Measurements from ENCODE around the gene FHIP1A. TPM values are rescaled to one million over a fixed set of nuclear protein-coding genes. Genes with fewer than 3 reads are reported as not detected.
"Not testable (repeated sequence)": the region's sequence is repeated elsewhere in the genome, so short reads cannot be mapped to it uniquely, and the experiment has no call there.

FHIP1A gene
- total RNA-seq, 2 donors from 2014 or later: 0.86 to 1.3 TPM

- not testable (repeated sequence) for H3K9me3 ChIP-seq (ENCODE audit: control insufficient read depth, low read length, poor library complexity, severe bottlenecking); ATAC-seq; H3K36me3 Mint-ChIP-seq (ENCODE audit: low read depth); H3K4me3 Mint-ChIP-seq; DNase-seq; H3K27ac Mint-ChIP-seq
- Mint-ChIP-seq H3K27me3 (peaks cover 26% of the 10 kb centered on the region), H3K4me1 (peaks cover 16% of the 10 kb centered on the region)
Observed at GRCh38 chr4:151404802-151405201, 4.2 kb upstream of the FHIP1A start.

- no peaks in the 10 kb centered on the region for H3K9me3 ChIP-seq (ENCODE audit: control insufficient read depth, low read length, poor library complexity, severe bottlenecking)
- H3K36me3 Mint-ChIP-seq (ENCODE audit: low read depth): peaks cover 2% of the 10 kb centered on the region
- H3K27me3 Mint-ChIP-seq: peaks cover 27% of the 10 kb centered on the region
- peaks cover 19% of the 10 kb centered on the region for H3K4me1 Mint-ChIP-seq
- ATAC-seq (no peak), DNase-seq (no peak)
- H3K27ac Mint-ChIP-seq: peak overlapping the region; percentile 70
- peak overlapping the region; percentile 91 for H3K4me3 Mint-ChIP-seq
Observed at GRCh38 chr4:151407018-151407417, 2.0 kb upstream of the FHIP1A start.

GRCh38 chr4:151407466-151408379 is 1.3 kb upstream of the FHIP1A start:
- ATAC-seq (no peak), DNase-seq (peak in 2 of 3 donors; percentile 8 to 11)
- peak overlapping the region; percentile 91 for H3K4me3 Mint-ChIP-seq
- H3K36me3 Mint-ChIP-seq (ENCODE audit: low read depth): peaks cover 2% of the 10 kb centered on the region
- peaks cover 28% of the 10 kb centered on the region for H3K27me3 Mint-ChIP-seq
- peak overlapping the region; percentile 94 for H3K27ac Mint-ChIP-seq
- peaks cover 19% of the 10 kb centered on the region for H3K4me1 Mint-ChIP-seq
- no peaks in the 10 kb centered on the region for H3K9me3 ChIP-seq (ENCODE audit: control insufficient read depth, low read length, poor library complexity, severe bottlenecking)

- Mint-ChIP-seq H3K27ac (peak overlapping the region; percentile 94), H3K27me3 (peaks cover 34% of the 10 kb centered on the region), H3K4me1 (peaks cover 21% of the 10 kb centered on the region), H3K36me3 (ENCODE audit: low read depth) (peaks cover 2% of the 10 kb centered on the region), H3K4me3 (peak overlapping the region; percentile 91)
- ATAC-seq (no peak), DNase-seq (no peak)
- H3K9me3 ChIP-seq (ENCODE audit: control insufficient read depth, low read length, poor library complexity, severe bottlenecking): no peaks in the 10 kb centered on the region
Observed at GRCh38 chr4:151408380-151408629, 671 bp upstream of the FHIP1A start.

GRCh38 chr4:151409470-151410313 is 716 bp downstream of the FHIP1A start:
- Mint-ChIP-seq H3K4me3 (peak overlapping the region; percentile 91), H3K27me3 (peaks cover 34% of the 10 kb centered on the region), H3K36me3 (ENCODE audit: low read depth) (peaks cover 2% of the 10 kb centered on the region), H3K27ac (peak overlapping the region; percentile 94), H3K4me1 (peaks cover 21% of the 10 kb centered on the region)
- DNase-seq (peak in 1 of 3 donors; percentile 11), ATAC-seq (no peak)
- no peaks in the 10 kb centered on the region for H3K9me3 ChIP-seq (ENCODE audit: control insufficient read depth, low read length, poor library complexity, severe bottlenecking)

GRCh38 chr4:151415978-151416377 is 7.0 kb downstream of the FHIP1A start:
- no peaks in the 10 kb centered on the region for H3K9me3 ChIP-seq (ENCODE audit: control insufficient read depth, low read length, poor library complexity, severe bottlenecking)
- H3K4me1 Mint-ChIP-seq: peaks cover 3% of the 10 kb centered on the region
- no peaks in the 10 kb centered on the region for H3K36me3 Mint-ChIP-seq (ENCODE audit: low read depth)
- peaks cover 14% of the 10 kb centered on the region for H3K27me3 Mint-ChIP-seq
- no peak overlapping the region for H3K4me3 Mint-ChIP-seq
- H3K27ac Mint-ChIP-seq: no peak overlapping the region
- DNase-seq (no peak), ATAC-seq (no peak)

- Mint-ChIP-seq H3K27me3 (peaks cover 19% of the 10 kb centered on the region), H3K27ac (no peak overlapping the region), H3K4me1 (peaks cover 3% of the 10 kb centered on the region), H3K36me3 (ENCODE audit: low read depth) (no peaks in the 10 kb centered on the region), H3K4me3 (no peak overlapping the region)
- DNase-seq: no peak
- no peak for ATAC-seq
- H3K9me3 ChIP-seq (ENCODE audit: control insufficient read depth, low read length, poor library complexity, severe bottlenecking): no peaks in the 10 kb centered on the region
Observed at GRCh38 chr4:151417164-151417571, 8.2 kb downstream of the FHIP1A start.

- no peak for DNase-seq
- H3K9me3 ChIP-seq (ENCODE audit: control insufficient read depth, low read length, poor library complexity, severe bottlenecking): no peaks in the 10 kb centered on the region
- H3K27me3 Mint-ChIP-seq: peaks cover 20% of the 10 kb centered on the region
- no peaks in the 10 kb centered on the region for H3K36me3 Mint-ChIP-seq (ENCODE audit: low read depth)
- no peak overlapping the region for H3K4me3 Mint-ChIP-seq
- peaks cover 2% of the 10 kb centered on the region for H3K4me1 Mint-ChIP-seq
- ATAC-seq: no peak
- H3K27ac Mint-ChIP-seq: no peak overlapping the region
Observed at GRCh38 chr4:151417766-151418376, 8.9 kb downstream of the FHIP1A start.

GRCh38 chr4:151418385-151418784 is 9.4 kb downstream of the FHIP1A start:
- H3K27ac Mint-ChIP-seq: no peak overlapping the region
- no peak for ATAC-seq
- no peaks in the 10 kb centered on the region for H3K9me3 ChIP-seq (ENCODE audit: control insufficient read depth, low read length, poor library complexity, severe bottlenecking)
- no peaks in the 10 kb centered on the region for H3K4me1 Mint-ChIP-seq
- H3K27me3 Mint-ChIP-seq: peaks cover 21% of the 10 kb centered on the region
- DNase-seq: no peak
- no peak overlapping the region for H3K4me3 Mint-ChIP-seq
- no peaks in the 10 kb centered on the region for H3K36me3 Mint-ChIP-seq (ENCODE audit: low read depth)

- no peak overlapping the region for H3K27ac Mint-ChIP-seq
- H3K4me1 Mint-ChIP-seq: no peaks in the 10 kb centered on the region
- no peak overlapping the region for H3K4me3 Mint-ChIP-seq
- H3K36me3 Mint-ChIP-seq (ENCODE audit: low read depth): no peaks in the 10 kb centered on the region
- DNase-seq (no peak), ATAC-seq (no peak)
- peaks cover 25% of the 10 kb centered on the region for H3K27me3 Mint-ChIP-seq
- H3K9me3 ChIP-seq (ENCODE audit: control insufficient read depth, low read length, poor library complexity, severe bottlenecking): no peaks in the 10 kb centered on the region
Observed at GRCh38 chr4:151418856-151419255, 9.9 kb downstream of the FHIP1A start.

GRCh38 chr4:151420250-151420807 is 11.4 kb downstream of the FHIP1A start:
- no peaks in the 10 kb centered on the region for H3K36me3 Mint-ChIP-seq (ENCODE audit: low read depth)
- no peak overlapping the region for H3K27ac Mint-ChIP-seq
- H3K27me3 Mint-ChIP-seq: peaks cover 30% of the 10 kb centered on the region
- no peak overlapping the region for H3K4me3 Mint-ChIP-seq
- no peaks in the 10 kb centered on the region for H3K9me3 ChIP-seq (ENCODE audit: control insufficient read depth, low read length, poor library complexity, severe bottlenecking)
- DNase-seq: no peak
- H3K4me1 Mint-ChIP-seq: no peaks in the 10 kb centered on the region
- ATAC-seq: no peak

GRCh38 chr4:151422854-151423253 is 13.9 kb downstream of the FHIP1A start:
- Mint-ChIP-seq H3K4me3 (no peak overlapping the region), H3K27ac (no peak overlapping the region), H3K27me3 (peaks cover 23% of the 10 kb centered on the region), H3K36me3 (ENCODE audit: low read depth) (no peaks in the 10 kb centered on the region), H3K4me1 (no peaks in the 10 kb centered on the region)
- no peaks in the 10 kb centered on the region for H3K9me3 ChIP-seq (ENCODE audit: control insufficient read depth, low read length, poor library complexity, severe bottlenecking)
- no peak for ATAC-seq
- no peak for DNase-seq

GRCh38 chr4:151426513-151426912 is 17.5 kb downstream of the FHIP1A start:
- H3K4me1 Mint-ChIP-seq: no peaks in the 10 kb centered on the region
- peaks cover 2% of the 10 kb centered on the region for H3K36me3 Mint-ChIP-seq (ENCODE audit: low read depth)
- H3K4me3 Mint-ChIP-seq: no peak overlapping the region
- no peaks in the 10 kb centered on the region for H3K9me3 ChIP-seq (ENCODE audit: control insufficient read depth, low read length, poor library complexity, severe bottlenecking)
- no peak for ATAC-seq
- peaks cover 33% of the 10 kb centered on the region for H3K27me3 Mint-ChIP-seq
- no peak overlapping the region for H3K27ac Mint-ChIP-seq
- no peak for DNase-seq

All from T-helper 17 cell (primary cell).